Mucosa of descending colon (tissue), 3 donors: ENCODE measurements around the gene MTA3. TPM values are rescaled to one million over a fixed set of nuclear protein-coding genes. Genes with fewer than 3 reads are reported as not detected.

Experiments used
- ATAC-seq: fragments of 200-7000 bp; cut with Tn5 transposase; one replicate; pipeline ENCODE4 v1.9.1; 2020; ENCODE audit warnings: mild to moderate bottlenecking, moderate library complexity
- DNase-seq, 3 donors: peaks; one replicate each; pipeline ENCODE4 v3.0.0-alpha.2; 2020
- H3K36me3 ChIP-seq: fragments of 200-600 bp; one replicate; pipeline ENCODE4 v1.8.0; 2021; ENCODE audit warnings: low read depth, mild to moderate bottlenecking
- H3K4me1 ChIP-seq: fragments of 200-600 bp; one replicate; pipeline ENCODE4 v1.8.0; 2021; ENCODE audit warnings: low read depth, mild to moderate bottlenecking
- H3K4me3 ChIP-seq: fragments of 200-600 bp; one replicate; pipeline ENCODE4 v1.8.0; 2021; ENCODE audit warnings: mild to moderate bottlenecking
- H3K9me3 ChIP-seq: fragments of 200-600 bp; one replicate; pipeline ENCODE4 v1.8.0; 2021; ENCODE audit warnings: mild to moderate bottlenecking
- intact Hi-C, 2 donors: fragments of 100-400 bp; cut with DNase I in 1 of 2; cut with micrococcal nuclease in 1 of 2; formaldehyde crosslinking; loops; one replicate each; pipeline versions ENCODE4 v1.11.0 to v1.11.1; 2022; cut with DNase I, micrococcal nuclease
- total RNA-seq, 3 donors: library from RNA; stranded (reverse); fragmentation: NEBNext Ultra II Directional in 2 of 3; extraction: Animal tissue kit (Norgen Biotek cat#: 25700) in 2 of 3; gene quantifications; one replicate each; pipeline versions ENCODE4 v1.2.1 to v1.2.4, GENCODE V29; 2021 to 2023
- TF ChIP-seq, protein P1 (sequence below): fragments of 200-600 bp; IDR thresholded peaks from one replicate; pipeline ENCODE4 v1.8.0; 2022; ENCODE audit warnings: antibody characterized with exemption, mild to moderate bottlenecking
- donor health status: DM: no; HTN: no; CAD: no; lungs with moderate emphysema.
- donor health status: DM: no; HTN: no; CAD: no.
- donor health status: DM: no; HTN: yes; CAD: no.

MTA3 gene
- total RNA-seq, 3 donors from 2014 or later = 44.8 to 58.9 (median 52.8) TPM

DNA sequence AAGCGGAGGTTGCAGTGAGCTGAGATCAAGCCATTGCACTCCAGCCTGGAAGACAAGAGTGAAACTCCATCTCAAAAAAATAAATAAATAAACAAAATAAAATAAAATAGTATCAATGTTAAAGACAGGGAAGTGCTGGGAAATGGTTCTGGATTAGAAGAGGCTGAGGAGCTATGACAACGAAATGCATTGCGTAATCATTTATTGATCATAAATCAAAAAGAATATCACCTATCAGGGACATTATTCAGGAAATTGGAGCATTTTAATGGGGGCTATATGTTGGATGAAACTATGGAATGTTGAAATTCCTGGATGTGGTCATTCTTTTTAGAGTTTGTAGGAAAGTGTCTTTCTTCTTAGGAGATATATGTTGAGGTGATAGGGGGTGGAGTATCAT is 30.9 kb upstream of the MTA3 start:
- H3K36me3 ChIP-seq = no peaks in the 10 kb centered on the region
- no peak for DNase-seq
- no peak overlapping the region for H3K4me3 ChIP-seq
- no peaks in the 10 kb centered on the region for H3K4me1 ChIP-seq
- intact Hi-C loops = no loop called here
- TF ChIP-seq, protein P1, sequence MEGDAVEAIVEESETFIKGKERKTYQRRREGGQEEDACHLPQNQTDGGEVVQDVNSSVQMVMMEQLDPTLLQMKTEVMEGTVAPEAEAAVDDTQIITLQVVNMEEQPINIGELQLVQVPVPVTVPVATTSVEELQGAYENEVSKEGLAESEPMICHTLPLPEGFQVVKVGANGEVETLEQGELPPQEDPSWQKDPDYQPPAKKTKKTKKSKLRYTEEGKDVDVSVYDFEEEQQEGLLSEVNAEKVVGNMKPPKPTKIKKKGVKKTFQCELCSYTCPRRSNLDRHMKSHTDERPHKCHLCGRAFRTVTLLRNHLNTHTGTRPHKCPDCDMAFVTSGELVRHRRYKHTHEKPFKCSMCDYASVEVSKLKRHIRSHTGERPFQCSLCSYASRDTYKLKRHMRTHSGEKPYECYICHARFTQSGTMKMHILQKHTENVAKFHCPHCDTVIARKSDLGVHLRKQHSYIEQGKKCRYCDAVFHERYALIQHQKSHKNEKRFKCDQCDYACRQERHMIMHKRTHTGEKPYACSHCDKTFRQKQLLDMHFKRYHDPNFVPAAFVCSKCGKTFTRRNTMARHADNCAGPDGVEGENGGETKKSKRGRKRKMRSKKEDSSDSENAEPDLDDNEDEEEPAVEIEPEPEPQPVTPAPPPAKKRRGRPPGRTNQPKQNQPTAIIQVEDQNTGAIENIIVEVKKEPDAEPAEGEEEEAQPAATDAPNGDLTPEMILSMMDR = no peak
- ATAC-seq = no peak
- H3K9me3 ChIP-seq = no peaks in the 10 kb centered on the region

DNA sequence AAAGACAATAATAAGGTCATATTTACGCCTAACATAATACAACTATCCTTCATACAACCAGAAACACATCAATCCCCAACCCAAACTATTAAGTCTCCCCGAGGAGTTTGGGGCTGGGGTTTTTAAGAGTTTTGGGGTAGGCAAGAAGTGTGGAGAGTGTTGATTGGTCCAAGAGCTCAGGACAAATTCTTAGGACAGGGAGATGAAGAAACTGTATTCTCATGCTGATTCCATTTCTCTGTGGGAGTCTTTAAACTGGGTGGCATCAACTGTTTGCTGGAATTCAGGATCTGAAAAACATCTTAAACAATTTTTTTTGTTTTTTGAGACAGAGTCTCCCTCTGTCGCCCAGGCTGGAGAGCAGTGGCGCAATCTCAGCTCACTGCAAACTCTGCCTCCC is 25.6 kb upstream of the MTA3 start:
- DNase-seq = no peak
- H3K4me3 ChIP-seq = no peak overlapping the region
- intact Hi-C loops = no loop called here
- ATAC-seq = no peak
- H3K4me1 ChIP-seq = no peaks in the 10 kb centered on the region
- H3K36me3 ChIP-seq = no peaks in the 10 kb centered on the region
- TF ChIP-seq, protein P1 = no peak
- H3K9me3 ChIP-seq = no peaks in the 10 kb centered on the region

DNA sequence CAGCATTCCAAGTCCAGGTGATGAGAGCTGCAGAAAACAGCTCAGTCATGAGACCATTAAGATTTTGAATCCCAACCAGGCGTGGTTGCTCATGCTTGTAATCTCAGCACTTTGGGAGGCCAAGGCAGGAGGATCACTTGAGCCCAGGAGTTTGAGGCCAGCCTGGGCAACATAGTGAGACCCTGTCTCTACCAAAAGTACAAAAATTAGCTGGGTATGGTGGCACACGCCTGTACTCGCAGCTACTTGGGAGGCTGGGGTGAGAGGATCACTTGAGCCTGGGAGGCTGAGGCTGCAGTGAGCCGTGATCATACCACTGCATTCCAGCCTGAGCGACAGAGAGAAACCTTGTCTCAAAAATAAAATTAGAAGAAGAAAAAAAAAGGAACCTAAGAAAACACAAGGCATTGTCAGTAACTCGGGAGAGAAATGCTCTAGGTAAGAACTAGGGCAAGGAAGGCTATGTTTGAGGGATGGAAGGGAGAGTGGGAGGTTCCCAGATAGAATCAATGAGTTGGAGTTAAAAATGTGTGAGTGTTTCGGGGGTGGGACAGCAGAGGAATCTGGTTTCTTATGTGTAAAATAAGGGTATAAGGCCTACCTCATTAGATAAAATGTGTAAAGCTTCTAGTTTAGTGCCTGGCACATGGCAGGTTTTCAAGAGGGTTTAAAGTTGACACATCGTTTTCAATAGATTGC is 23.3 kb upstream of the MTA3 start:
- ATAC-seq (no peak), DNase-seq (no peak)
- no peaks in the 10 kb centered on the region for H3K4me1 ChIP-seq
- TF ChIP-seq, protein P1 = no peak
- no peak overlapping the region for H3K4me3 ChIP-seq
- intact Hi-C loops = no loop called here
- no peaks in the 10 kb centered on the region for H3K36me3 ChIP-seq
- no peaks in the 10 kb centered on the region for H3K9me3 ChIP-seq

DNA sequence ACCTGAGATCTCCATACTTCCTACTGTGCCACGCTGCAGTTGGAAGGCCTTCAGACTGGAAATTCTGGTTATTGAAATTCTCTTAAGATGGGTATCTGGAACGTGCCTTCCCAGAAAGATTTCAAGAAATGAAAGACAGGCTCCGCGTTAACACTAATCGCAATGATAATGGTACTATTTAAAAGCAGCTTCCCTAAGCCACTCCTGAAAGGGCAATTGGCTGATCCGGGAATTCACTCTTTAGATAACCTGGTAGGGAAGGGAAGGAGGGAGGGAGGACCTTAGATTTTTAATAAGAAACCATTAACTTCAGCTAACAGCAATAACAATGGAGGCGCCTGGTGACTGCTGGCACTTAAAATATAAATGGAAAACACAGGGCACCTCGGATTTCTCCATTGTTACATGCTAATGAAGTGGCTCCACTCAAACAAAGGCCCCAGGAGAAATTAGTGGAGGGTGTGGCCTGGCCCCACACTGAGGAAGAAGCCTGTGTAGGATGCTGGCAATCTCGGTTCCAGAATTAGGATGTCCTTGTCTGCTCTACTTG is 22.5 kb upstream of the MTA3 start:
- DNase-seq (no peak), ATAC-seq (no peak)
- H3K9me3 ChIP-seq = no peaks in the 10 kb centered on the region
- no peaks in the 10 kb centered on the region for H3K4me1 ChIP-seq
- TF ChIP-seq, protein P1 = no peak
- intact Hi-C loops = no loop called here
- no peaks in the 10 kb centered on the region for H3K36me3 ChIP-seq
- no peak overlapping the region for H3K4me3 ChIP-seq

DNA sequence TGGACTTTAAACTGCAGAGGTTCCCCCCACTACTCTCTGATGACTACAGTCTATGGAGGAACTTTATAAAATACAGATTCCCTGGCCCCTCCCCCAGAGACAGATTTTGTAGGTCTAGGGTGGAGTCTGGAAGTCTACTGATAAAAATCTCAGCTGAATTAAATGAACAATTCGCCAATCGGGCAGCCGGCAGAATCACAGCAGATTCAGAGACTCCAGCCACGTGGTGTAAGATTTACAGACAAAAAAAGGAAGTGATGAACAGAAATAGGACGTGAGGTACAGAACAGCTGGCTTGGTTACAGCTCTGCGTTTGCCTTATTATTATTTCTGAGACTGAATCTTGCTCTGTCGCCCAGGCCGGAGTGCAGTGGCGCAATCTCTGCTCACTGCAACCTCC is 21.4 kb upstream of the MTA3 start:
- ATAC-seq = no peak

More for the DNA sequence above, 21.4 kb upstream of the MTA3 start:
- DNase-seq = no peak
- no peaks in the 10 kb centered on the region for H3K4me1 ChIP-seq
- TF ChIP-seq, protein P1 = no peak
- no peaks in the 10 kb centered on the region for H3K36me3 ChIP-seq
- H3K9me3 ChIP-seq = no peaks in the 10 kb centered on the region
- intact Hi-C loops = no loop called here
- H3K4me3 ChIP-seq = no peak overlapping the region
